ENCODE results near the gene MPIG6B.

Gene MPIG6B, protein sequence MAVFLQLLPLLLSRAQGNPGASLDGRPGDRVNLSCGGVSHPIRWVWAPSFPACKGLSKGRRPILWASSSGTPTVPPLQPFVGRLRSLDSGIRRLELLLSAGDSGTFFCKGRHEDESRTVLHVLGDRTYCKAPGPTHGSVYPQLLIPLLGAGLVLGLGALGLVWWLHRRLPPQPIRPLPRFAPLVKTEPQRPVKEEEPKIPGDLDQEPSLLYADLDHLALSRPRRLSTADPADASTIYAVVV

DNA sequence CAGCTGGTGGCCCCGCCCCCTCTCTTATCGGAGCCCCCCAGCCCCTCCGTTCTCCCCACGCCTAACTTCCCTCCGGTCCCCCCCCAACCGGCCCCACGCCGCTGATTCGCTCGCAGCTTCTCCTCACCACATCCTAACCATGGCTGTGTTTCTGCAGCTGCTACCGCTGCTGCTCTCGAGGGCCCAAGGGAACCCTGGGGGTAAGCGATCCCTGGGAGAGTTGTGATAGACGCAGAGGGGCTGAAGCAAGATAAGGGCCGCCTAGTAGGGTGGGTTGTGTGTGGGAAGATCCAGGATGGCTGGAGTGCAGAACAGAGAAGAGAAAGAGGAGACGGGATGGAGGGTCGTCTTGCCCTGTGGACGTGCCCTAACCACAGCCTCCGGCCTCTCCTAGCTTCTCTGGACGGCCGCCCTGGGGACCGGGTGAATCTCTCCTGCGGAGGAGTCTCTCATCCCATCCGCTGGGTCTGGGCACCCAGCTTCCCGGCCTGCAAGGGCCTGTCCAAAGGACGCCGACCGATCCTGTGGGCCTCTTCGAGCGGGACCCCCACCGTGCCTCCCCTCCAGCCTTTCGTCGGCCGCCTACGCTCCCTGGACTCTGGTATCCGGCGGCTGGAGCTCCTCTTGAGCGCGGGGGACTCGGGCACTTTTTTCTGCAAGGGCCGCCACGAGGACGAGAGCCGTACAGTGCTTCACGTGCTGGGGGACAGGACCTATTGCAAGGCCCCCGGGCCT, at the start of gene MPIG6B:
Gene MPIG6B (plus strand): TSS at position 129 of the 735 bp plus-strand sequence. CDS start 11 bp downstream, at position 140.
- no peak for DNase-seq (ENCODE audit: low read depth)

- no peak for DNase-seq (ENCODE audit: low read depth)
Observed at GRCh38 chr6:31676322-31676903, 46.8 kb upstream of the MPIG6B start.

DNA sequence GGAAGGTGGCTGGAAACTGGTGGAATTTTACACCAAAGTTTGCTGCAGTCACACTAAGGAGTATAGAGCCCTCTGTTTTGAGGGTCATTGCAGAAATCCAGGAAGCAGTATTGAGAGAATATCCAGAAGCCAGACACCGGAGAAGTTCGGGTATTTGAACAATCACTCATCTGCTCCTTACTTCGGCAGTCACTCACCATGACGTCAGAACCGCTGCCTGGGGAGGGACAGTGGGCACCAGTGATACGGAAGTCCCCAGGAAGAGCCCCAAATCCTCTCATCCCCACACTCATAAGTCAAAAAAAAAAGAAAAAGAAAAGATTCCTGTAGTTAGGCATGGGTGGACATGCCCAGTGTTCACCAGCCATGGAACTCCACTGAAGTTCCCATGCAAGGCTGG, 46.3 kb upstream of the MPIG6B start:
- DNase-seq (ENCODE audit: low read depth), result no peak

DNA sequence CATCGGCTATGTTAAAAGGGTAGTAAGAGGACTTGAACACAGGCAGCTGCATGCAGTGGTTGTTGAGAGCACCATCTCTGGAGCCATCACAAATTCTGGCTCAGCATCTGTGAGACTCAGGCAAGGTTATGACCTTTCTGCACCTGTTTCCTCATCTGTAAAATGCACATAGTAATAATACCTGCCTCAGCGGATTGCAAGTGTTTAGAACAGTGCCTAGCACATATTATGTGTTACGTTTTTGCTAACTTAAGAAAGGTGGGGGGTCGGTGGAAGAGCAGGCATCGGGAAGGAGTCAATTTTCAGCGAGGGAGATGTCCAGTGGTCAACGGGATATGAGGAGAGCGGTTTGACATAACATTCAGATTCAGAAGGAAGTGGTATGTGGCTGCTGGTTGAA, 45.2 kb upstream of the MPIG6B start:
- DNase-seq (ENCODE audit: low read depth), result no peak

- DNase-seq (ENCODE audit: low read depth), result peak; percentile 56
Observed at GRCh38 chr6:31680226-31681134, 42.7 kb upstream of the MPIG6B start, which contains the start of gene LY6G5C. Gene LY6G5C (minus strand): TSS chr6:31681067. CDS start chr6:31680373, 694 bp downstream.

DNA sequence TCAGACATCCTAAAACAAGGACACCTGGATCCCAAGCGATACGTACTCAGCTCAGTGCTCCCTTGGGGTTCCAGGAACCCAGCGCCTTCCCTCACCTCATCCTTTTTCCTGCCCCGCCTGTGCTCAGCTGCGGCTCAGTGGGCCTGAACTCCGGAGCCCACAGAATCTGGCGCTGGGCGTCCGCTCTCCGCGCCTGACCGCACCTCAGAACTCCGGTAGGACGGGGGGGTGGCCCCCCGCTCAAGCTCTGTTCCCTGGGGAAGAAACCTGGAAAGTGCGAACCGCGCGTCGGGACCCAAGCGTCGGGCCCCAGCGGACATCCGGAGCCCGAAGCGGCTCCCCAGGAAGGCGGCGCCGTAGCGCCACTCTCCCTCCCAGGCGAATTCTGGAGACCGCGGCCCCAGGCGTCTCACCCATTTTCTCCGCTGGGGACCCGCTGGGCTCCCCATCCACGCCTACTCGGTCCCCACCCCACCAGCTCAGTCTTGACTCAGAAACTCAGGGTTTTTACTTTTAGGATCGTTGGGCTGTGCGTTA, 42.0 kb upstream of the MPIG6B start:
- no peak for DNase-seq (ENCODE audit: low read depth)

GRCh38 chr6:31683591-31683990, 39.6 kb upstream of the MPIG6B start:
- no peak for DNase-seq (ENCODE audit: low read depth)

DNA sequence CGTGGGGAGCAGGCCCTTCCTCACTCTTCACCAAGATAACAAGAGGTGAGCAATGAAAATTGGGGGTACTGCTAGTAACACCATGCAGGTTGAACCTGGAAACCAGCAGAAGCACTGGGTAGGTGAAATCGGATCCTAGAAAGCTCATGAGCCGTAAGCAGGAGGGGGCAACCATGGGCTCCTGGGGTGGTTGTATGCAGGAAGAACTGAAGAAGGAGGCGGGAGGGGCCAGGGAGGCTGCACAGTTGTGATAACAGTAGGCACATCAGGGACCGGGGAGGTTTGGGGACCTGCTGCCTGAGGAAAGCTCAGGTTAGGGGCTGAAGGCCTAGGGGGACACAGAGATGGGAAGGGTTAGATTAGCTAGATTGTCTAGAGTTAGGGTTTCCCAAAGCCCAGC, 36.7 kb upstream of the MPIG6B start:
- DNase-seq (ENCODE audit: low read depth), result no peak

- DNase-seq (ENCODE audit: low read depth), result no peak
Observed at GRCh38 chr6:31687321-31687720, 35.9 kb upstream of the MPIG6B start.

GRCh38 chr6:31687860-31688693, 35.1 kb upstream of the MPIG6B start:
- DNase-seq (ENCODE audit: low read depth), result no peak

GRCh38 chr6:31689249-31690110, 33.7 kb upstream of the MPIG6B start:
- no peak for DNase-seq (ENCODE audit: low read depth)

DNA sequence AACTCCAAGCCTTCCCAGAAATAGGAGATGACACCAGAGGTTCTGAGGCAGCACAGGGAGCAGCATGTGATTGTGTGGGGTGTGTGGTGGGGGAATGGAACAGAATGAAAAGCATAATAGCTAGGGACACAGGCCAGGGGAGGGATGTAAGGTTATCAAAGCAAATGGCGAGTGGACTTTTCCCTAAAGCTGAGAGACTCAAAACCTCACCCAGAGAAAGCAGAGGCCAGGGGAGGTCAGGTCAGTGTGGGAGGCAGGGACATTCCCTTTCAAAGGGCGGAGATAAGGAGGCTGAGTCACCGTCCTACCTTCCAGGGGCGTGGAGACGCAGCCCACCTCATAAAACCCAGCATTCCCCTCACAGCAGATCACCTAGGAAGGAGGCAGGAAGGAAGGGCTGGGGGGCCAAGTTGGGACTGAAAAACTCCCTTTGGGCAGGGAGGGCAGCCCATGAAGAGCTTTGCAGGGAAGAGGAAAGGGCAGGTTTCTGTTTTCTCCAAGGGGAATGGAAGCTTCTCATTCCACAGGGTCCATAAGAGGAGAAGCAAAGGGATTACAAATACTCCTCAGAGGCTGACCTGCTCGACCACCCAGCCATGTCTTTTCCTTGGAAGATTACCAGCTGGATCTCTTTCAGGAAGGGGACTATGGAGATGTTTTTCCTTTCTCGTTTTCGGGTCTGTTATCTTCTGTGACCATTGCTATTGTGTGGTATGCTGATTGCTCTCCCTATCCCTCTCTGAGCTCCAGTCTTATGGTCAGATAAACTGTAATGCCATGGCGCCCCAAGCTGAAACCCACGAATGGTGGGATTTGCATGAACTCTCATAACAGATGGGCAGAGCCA, 32.7 kb upstream of the MPIG6B start:
- no peak for DNase-seq (ENCODE audit: low read depth)

- no peak for DNase-seq (ENCODE audit: low read depth)
Observed at GRCh38 chr6:31691078-31691463, 32.1 kb upstream of the MPIG6B start.

DNA sequence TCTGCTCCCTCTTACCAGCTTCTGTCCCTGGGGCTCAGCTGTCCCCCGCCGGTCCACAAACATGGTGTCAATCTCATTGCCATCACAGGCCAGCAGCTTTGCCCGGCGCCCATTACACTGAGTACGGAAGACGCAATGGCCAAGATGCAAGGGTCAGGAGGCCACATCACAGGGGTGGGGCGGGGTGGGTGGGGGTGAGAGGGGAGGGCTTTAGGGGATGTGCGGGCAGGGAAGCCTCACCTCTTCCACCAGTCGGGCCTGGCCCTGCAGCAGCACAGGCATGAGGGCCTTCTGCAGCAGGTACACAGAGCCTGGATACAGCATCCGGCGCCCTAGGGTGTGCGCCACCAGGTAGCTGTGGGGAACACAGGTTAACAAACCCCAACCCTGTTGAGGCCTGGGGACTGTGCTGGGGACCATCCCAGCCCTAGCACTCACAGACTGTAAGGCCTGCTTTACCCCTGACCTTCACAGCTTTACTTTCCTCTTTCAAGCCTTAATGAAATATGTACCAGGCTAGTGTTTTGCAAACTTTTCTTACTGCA, 31.5 kb upstream of the MPIG6B start:
- no peak for DNase-seq (ENCODE audit: low read depth)

DNA sequence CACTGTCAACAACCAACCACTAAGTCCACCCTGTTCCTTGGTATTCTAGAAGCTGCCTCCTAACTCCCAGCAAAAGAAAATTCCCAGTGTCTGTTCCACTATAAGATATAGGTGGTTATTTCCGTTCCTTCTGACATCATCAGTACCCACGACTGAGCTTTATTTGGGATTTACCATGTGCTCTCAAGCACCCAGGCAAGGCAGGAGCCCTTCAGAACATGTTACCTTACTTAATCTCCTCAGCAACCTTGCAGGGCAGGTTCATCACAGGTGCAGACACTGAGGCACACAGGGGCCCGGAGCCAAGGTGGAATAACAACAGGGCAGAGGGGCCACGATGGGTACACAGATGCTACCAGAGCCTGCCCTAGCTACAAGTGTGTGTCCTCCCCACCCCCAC, 30.8 kb upstream of the MPIG6B start:
- DNase-seq (ENCODE audit: low read depth), result no peak

GRCh38 chr6:31692886-31693285, 30.3 kb upstream of the MPIG6B start:
- DNase-seq (ENCODE audit: low read depth), result no peak

GRCh38 chr6:31693535-31693934, 29.6 kb upstream of the MPIG6B start:
- no peak for DNase-seq (ENCODE audit: low read depth)

- no peak for DNase-seq (ENCODE audit: low read depth)
Observed at GRCh38 chr6:31697555-31697954, 25.6 kb upstream of the MPIG6B start.
